ENCODE measurements around the gene GALNT5.

DNA sequence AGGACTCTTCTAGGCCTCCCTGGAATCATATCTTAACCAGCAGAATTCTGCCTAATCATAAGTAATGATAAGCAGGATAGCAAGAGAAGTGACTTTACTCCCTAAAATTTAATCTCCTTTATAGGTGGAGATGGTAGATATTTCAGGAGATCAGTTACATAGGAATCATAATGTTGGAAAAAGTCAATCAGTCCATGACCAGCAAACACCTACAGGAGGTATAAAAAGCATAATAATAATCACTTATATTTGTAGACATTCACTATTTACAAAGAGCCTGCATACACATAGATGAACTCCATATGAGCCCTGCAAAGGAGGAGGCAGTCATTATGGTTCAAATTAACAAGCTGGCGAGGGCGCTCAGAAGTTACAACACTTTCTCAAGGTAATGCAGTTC, 2.5 kb downstream of the GALNT5 start:
- TF ChIP-seq POLR2A (IDR thresholded peaks at IDR 0.05): no peak
- TF ChIP-seq, protein P1, sequence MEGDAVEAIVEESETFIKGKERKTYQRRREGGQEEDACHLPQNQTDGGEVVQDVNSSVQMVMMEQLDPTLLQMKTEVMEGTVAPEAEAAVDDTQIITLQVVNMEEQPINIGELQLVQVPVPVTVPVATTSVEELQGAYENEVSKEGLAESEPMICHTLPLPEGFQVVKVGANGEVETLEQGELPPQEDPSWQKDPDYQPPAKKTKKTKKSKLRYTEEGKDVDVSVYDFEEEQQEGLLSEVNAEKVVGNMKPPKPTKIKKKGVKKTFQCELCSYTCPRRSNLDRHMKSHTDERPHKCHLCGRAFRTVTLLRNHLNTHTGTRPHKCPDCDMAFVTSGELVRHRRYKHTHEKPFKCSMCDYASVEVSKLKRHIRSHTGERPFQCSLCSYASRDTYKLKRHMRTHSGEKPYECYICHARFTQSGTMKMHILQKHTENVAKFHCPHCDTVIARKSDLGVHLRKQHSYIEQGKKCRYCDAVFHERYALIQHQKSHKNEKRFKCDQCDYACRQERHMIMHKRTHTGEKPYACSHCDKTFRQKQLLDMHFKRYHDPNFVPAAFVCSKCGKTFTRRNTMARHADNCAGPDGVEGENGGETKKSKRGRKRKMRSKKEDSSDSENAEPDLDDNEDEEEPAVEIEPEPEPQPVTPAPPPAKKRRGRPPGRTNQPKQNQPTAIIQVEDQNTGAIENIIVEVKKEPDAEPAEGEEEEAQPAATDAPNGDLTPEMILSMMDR (IDR thresholded peaks at IDR 0.05): no peak

All from sigmoid colon (tissue), 3 donors.